GM23338 (cell line): ENCODE measurements around the gene MAFB. TPM values are rescaled to one million over a fixed set of nuclear protein-coding genes. Genes with fewer than 3 reads are reported as not detected.

Experiments
- ATAC-seq: fragments of 200-7000 bp; cut with Tn5 transposase; 3 replicates; pipeline ENCODE4 v1.9.1; 2020
- DNase-seq: peaks from one replicate; pipeline ENCODE4 v3.0.0-alpha.2; 2015; ENCODE audit warnings: low spot score
- H2AFZ ChIP-seq: fragments of 200-600 bp; sonication (generic); 2 replicates; pipeline ENCODE4 v1.8.0; 2016; ENCODE audit warnings: antibody characterized with exemption, mild to moderate bottlenecking, moderate library complexity
- H3F3A ChIP-seq: fragments of 200-600 bp; sonication (generic); replicated peaks from 2 replicates; pipeline ENCODE4 v1.8.0; 2017; ENCODE audit warnings: antibody characterized with exemption, mixed run types, low read depth
- H3K27ac ChIP-seq: fragments of 200-600 bp; sonication (generic); 2 replicates; pipeline ENCODE4 v1.6.1; 2016; ENCODE audit warnings: low read depth
- H3K27me3 ChIP-seq: fragments of 200-600 bp; sonication (generic); 2 replicates; pipeline ENCODE4 v1.8.0; 2016; ENCODE audit warnings: mild to moderate bottlenecking, mixed run types, moderate library complexity; ENCODE audit not compliant: insufficient read depth
- H3K36me3 ChIP-seq: fragments of 200-600 bp; sonication (generic); 2 replicates; pipeline ENCODE4 v1.8.0; 2016; ENCODE audit warnings: mild to moderate bottlenecking; ENCODE audit not compliant: insufficient read depth
- H3K4me1 ChIP-seq: fragments of 200-600 bp; sonication (generic); 2 replicates; pipeline ENCODE4 v1.8.0; 2016; ENCODE audit warnings: mild to moderate bottlenecking, moderate library complexity; ENCODE audit not compliant: insufficient read depth
- H3K4me2 ChIP-seq: fragments of 200-600 bp; sonication (generic); 2 replicates; pipeline ENCODE4 v1.7.1; 2017; ENCODE audit warnings: mixed run types
- H3K4me3 ChIP-seq: fragments of 200-600 bp; sonication (generic); 2 replicates; pipeline ENCODE4 v1.6.1; 2016; ENCODE audit warnings: mixed run types
- H3K79me2 ChIP-seq: fragments of 200-600 bp; sonication (generic); replicated peaks from 2 replicates; pipeline ENCODE4 v1.8.0; 2017; ENCODE audit warnings: mild to moderate bottlenecking; ENCODE audit not compliant: insufficient read depth
- H3K9me2 ChIP-seq: fragments of 200-600 bp; sonication (generic); 2 replicates; pipeline ENCODE4 v1.8.0; 2017; ENCODE audit not compliant: insufficient read depth
- H4K20me1 ChIP-seq: fragments of 200-600 bp; sonication (generic); replicated peaks from 2 replicates; pipeline ENCODE4 v1.8.0; 2017; ENCODE audit warnings: mild to moderate bottlenecking; ENCODE audit not compliant: insufficient read depth
- H3K27ac Mint-ChIP-seq: 2 replicates; pipeline ENCODE4 v1.8.0; 2020; ENCODE audit warnings: inconsistent platforms, mild to moderate bottlenecking, moderate library complexity, mixed read lengths
- H3K27me3 Mint-ChIP-seq: 3 replicates; pipeline ENCODE4 v1.8.0; 2022; ENCODE audit warnings: low read depth, mild to moderate bottlenecking, moderate library complexity, mixed read lengths, inconsistent platforms; ENCODE audit not compliant: insufficient read depth, poor library complexity
- H3K36me3 Mint-ChIP-seq: 3 replicates; pipeline ENCODE4 v1.8.0; 2021; ENCODE audit warnings: low read depth, mild to moderate bottlenecking, inconsistent platforms, moderate library complexity, mixed read lengths
- H3K4me1 Mint-ChIP-seq: 3 replicates; pipeline ENCODE4 v1.8.0; 2020; ENCODE audit warnings: mild to moderate bottlenecking, inconsistent platforms, mixed read lengths
- H3K4me3 Mint-ChIP-seq: 3 replicates; pipeline ENCODE4 v1.8.0; 2021; ENCODE audit warnings: moderate library complexity, mild to moderate bottlenecking, inconsistent platforms, mixed read lengths
- H3K9me3 Mint-ChIP-seq: 3 replicates; pipeline ENCODE4 v1.8.0; 2020; ENCODE audit warnings: moderate library complexity, mild to moderate bottlenecking, inconsistent platforms, mixed read lengths
- CREB1 ChIP-seq: fragments of 250-450 bp; sonication (Bioruptor Pico); IDR thresholded peaks from 2 replicates; pipeline ENCODE4 v1.5.0; 2020; ENCODE audit warnings: low read depth, mild to moderate bottlenecking, moderate library complexity
- EZH2 ChIP-seq: fragments of 200-600 bp; sonication (generic); IDR thresholded peaks from one replicate; pipeline ENCODE4 v1.8.0; 2017; ENCODE audit warnings: antibody characterized with exemption, mild to moderate bottlenecking, low read depth; ENCODE audit not compliant: unreplicated experiment
- JUNB ChIP-seq: IDR thresholded peaks from one replicate; pipeline ENCODE4 v1.6.1; 2016; ENCODE audit warnings: antibody characterized with exemption; ENCODE audit not compliant: unreplicated experiment
- NANOG ChIP-seq: IDR thresholded peaks from 2 replicates; pipeline ENCODE4 v1.6.1; 2016; ENCODE audit warnings: antibody characterized with exemption, borderline replicate concordance
- ZNF114 ChIP-seq: fragments of 250-450 bp; sonication (Bioruptor Pico); IDR thresholded peaks from 2 replicates; pipeline ENCODE4 v1.5.0; 2020; ENCODE audit warnings: mild to moderate bottlenecking, moderate library complexity
- polyA plus RNA-seq: library from polyadenylated mRNA; unstranded; fragments of >200 nt; fragmentation: Nextera tagmentation; extraction: Ambion mirVana; gene quantifications from 2 replicates; pipeline ENCODE4 v1.2.1, GENCODE V29; 2016
- total RNA-seq: library from RNA; depleted of rRNA; stranded (reverse); fragments of >200 nt; shearing (Covaris generic); gene quantifications from 2 replicates; pipeline ENCODE4 v1.2.3, GENCODE V29; 2014
- TF ChIP-seq, protein P1 (sequence below): fragments of 250-450 bp; sonication (Bioruptor Pico); IDR thresholded peaks from 2 replicates; pipeline ENCODE4 v1.5.0; 2020; ENCODE audit warnings: mild to moderate bottlenecking, moderate library complexity

Gene MAFB
- total and polyA plus RNA-seq, 2 experiments from 2014 or later, result 1.6 to 2.3 TPM

DNA sequence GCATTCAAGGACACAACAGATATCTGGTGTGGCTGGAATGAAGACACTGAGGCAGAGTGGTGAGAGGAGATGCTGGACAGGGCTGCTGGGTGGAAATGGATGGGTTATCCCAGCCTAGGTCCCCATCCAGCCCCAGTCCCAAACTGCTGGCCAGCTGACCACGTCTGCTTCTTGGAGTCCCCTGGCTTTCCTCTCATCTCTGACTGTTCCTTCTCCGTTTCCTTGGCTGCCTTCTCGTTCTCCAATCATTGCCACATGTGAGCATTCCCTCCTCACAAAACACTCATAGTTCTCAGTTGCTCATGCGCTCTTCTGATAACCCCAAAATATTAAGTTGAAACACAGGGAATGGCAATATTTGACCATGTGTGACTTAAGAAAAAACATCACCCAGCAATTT, 31.5 kb downstream of the MAFB start:
- Histone ChIP-seq H3K9me2 (peaks cover 4% of the 10 kb centered on the region; the same call in 1 of the 2 replicates), H3K4me1 (no peaks in the 10 kb centered on the region), H3K27me3 (no peaks in the 10 kb centered on the region), H3K36me3 (no peaks in the 10 kb centered on the region), H4K20me1 (no peaks in the 10 kb centered on the region), H3K27ac (no peak overlapping the region), H3K4me3 (no peak overlapping the region), H3K4me2 (no peak overlapping the region), H3K79me2 (no peaks in the 10 kb centered on the region), H2AFZ (no peak overlapping the region), H3F3A (no peaks in the 10 kb centered on the region)
- no peaks in the 10 kb centered on the region; the same call in 2 of the 3 replicates for H3K9me3 Mint-ChIP-seq
- H3K27ac Mint-ChIP-seq, result no peak overlapping the region
- ATAC-seq (no peak), DNase-seq (no peak)
- no peaks in the 10 kb centered on the region for H3K36me3 Mint-ChIP-seq
- peaks cover 10% of the 10 kb centered on the region for H3K27me3 Mint-ChIP-seq
- TF ChIP-seq, protein P1, sequence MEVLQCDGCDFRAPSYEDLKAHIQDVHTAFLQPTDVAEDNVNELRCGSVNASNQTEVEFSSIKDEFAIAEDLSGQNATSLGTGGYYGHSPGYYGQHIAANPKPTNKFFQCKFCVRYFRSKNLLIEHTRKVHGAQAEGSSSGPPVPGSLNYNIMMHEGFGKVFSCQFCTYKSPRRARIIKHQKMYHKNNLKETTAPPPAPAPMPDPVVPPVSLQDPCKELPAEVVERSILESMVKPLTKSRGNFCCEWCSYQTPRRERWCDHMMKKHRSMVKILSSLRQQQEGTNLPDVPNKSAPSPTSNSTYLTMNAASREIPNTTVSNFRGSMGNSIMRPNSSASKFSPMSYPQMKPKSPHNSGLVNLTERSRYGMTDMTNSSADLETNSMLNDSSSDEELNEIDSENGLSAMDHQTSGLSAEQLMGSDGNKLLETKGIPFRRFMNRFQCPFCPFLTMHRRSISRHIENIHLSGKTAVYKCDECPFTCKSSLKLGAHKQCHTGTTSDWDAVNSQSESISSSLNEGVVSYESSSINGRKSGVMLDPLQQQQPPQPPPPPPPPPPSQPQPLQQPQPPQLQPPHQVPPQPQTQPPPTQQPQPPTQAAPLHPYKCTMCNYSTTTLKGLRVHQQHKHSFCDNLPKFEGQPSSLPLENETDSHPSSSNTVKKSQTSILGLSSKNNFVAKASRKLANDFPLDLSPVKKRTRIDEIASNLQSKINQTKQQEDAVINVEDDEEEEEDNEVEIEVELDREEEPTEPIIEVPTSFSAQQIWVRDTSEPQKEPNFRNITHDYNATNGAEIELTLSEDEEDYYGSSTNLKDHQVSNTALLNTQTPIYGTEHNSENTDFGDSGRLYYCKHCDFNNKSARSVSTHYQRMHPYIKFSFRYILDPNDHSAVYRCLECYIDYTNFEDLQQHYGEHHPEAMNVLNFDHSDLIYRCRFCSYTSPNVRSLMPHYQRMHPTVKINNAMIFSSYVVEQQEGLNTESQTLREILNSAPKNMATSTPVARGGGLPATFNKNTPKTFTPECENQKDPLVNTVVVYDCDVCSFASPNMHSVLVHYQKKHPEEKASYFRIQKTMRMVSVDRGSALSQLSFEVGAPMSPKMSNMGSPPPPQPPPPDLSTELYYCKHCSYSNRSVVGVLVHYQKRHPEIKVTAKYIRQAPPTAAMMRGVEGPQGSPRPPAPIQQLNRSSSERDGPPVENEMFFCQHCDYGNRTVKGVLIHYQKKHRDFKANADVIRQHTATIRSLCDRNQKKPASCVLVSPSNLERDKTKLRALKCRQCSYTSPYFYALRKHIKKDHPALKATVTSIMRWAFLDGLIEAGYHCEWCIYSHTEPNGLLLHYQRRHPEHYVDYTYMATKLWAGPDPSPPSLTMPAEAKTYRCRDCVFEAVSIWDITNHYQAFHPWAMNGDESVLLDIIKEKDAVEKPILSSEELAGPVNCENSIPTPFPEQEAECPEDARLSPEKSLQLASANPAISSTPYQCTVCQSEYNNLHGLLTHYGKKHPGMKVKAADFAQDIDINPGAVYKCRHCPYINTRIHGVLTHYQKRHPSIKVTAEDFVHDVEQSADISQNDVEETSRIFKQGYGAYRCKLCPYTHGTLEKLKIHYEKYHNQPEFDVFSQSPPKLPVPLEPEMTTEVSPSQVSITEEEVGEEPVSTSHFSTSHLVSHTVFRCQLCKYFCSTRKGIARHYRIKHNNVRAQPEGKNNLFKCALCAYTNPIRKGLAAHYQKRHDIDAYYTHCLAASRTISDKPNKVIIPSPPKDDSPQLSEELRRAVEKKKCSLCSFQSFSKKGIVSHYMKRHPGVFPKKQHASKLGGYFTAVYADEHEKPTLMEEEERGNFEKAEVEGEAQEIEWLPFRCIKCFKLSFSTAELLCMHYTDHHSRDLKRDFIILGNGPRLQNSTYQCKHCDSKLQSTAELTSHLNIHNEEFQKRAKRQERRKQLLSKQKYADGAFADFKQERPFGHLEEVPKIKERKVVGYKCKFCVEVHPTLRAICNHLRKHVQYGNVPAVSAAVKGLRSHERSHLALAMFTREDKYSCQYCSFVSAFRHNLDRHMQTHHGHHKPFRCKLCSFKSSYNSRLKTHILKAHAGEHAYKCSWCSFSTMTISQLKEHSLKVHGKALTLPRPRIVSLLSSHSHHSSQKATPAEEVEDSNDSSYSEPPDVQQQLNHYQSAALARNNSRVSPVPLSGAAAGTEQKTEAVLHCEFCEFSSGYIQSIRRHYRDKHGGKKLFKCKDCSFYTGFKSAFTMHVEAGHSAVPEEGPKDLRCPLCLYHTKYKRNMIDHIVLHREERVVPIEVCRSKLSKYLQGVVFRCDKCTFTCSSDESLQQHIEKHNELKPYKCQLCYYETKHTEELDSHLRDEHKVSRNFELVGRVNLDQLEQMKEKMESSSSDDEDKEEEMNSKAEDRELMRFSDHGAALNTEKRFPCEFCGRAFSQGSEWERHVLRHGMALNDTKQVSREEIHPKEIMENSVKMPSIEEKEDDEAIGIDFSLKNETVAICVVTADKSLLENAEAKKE (CRISPR knock-in tag), result no peak
- no peak for TF ChIP-seq ZNF114 (CRISPR knock-in tag)
- TF ChIP-seq EZH2, result no peak
- no peak for TF ChIP-seq NANOG
- TF ChIP-seq JUNB, result no peak
- no peak overlapping the region for H3K4me3 Mint-ChIP-seq
- H3K4me1 Mint-ChIP-seq, result peaks cover 4% of the 10 kb centered on the region; the same call in 1 of the 3 replicates

DNA sequence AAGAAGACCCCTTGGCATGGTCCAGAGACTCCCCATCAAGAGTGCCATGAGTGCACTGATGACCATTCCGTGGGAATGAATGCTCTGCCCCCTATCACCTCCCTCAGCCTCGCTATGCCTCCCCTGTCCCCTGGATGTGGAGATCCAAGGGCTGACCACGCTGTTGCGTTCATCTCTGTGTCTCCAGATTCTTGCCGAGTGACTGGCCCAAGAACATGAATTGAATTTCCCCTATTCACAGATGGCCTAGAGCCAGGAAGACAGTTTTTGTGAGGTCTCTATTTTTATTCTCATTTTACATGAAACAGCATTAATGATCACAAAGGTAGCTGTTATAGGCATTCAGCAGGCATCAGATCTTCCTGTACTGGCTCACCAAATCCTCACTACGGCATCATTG, 33.6 kb downstream of the MAFB start:
- no peaks in the 10 kb centered on the region for H3K4me1 ChIP-seq
- H3K4me2 ChIP-seq, result no peak overlapping the region
- no peaks in the 10 kb centered on the region for H3K79me2 ChIP-seq
- no peaks in the 10 kb centered on the region for H3K36me3 ChIP-seq
- no peak overlapping the region for H3K27ac ChIP-seq
- H2AFZ ChIP-seq, result no peak overlapping the region
- H3K27me3 Mint-ChIP-seq, result peaks cover 12% of the 10 kb centered on the region
- H3K9me3 Mint-ChIP-seq, result no peaks in the 10 kb centered on the region; the same call in 2 of the 3 replicates
- no peak overlapping the region for H3K4me3 ChIP-seq
- H4K20me1 ChIP-seq, result no peaks in the 10 kb centered on the region
- H3K4me1 Mint-ChIP-seq, result peaks cover 7% of the 10 kb centered on the region; the same call in 2 of the 3 replicates
- H3K9me2 ChIP-seq, result peaks cover 4% of the 10 kb centered on the region; the same call in 1 of the 2 replicates
- no peaks in the 10 kb centered on the region for H3K27me3 ChIP-seq
- H3K27ac Mint-ChIP-seq, result no peak overlapping the region
- H3K36me3 Mint-ChIP-seq, result no peaks in the 10 kb centered on the region
- no peaks in the 10 kb centered on the region for H3F3A ChIP-seq
- DNase-seq (no peak), ATAC-seq (no peak)
- H3K4me3 Mint-ChIP-seq, result no peak overlapping the region
- no peak for TF ChIP-seq CREB1 (CRISPR knock-in tag)
- TF ChIP-seq, protein P1 (CRISPR knock-in tag), result no peak
- no peak for TF ChIP-seq EZH2
